Gastrocnemius medialis (tissue), 4 donors: ENCODE results near the gene AGXT.

ENCODE experiments used
- CTCF ChIP-seq, 5 experiments: fragments of 450-650 bp in 3 of 5; fragments of 200-600 bp in 2 of 5; sonication (generic) in 2 of 5; IDR thresholded peaks in 4 of 5; conservative IDR thresholded peaks in 1 of 5; 1 replicate in 4 of 5; 2 replicates in 1 of 5; pipeline ENCODE4 v1.5.1; 2016 to 2019; ENCODE audit warnings: antibody characterized with exemption in 5 of 5, mild to moderate bottlenecking in 3 of 5, moderate library complexity in 3 of 5
- POLR2A ChIP-seq, 2 donors: fragments of 450-650 bp; IDR thresholded peaks; one replicate each; pipeline ENCODE4 v1.6.1; 2017; ENCODE audit warnings: antibody characterized with exemption in 2 of 2, mild to moderate bottlenecking in 2 of 2, moderate library complexity in 2 of 2

GRCh38 chr2:240848900-240849680 is 19.5 kb upstream of the AGXT start:
- TF ChIP-seq CTCF (IDR thresholded peaks at IDR 0.05 in 4 of 5, conservative IDR thresholded peaks at IDR 0.05 in 1 of 5): no peak
- TF ChIP-seq POLR2A (IDR thresholded peaks at IDR 0.05): no peak
